ENCODE measurements around the gene HIP1R.
A peak's percentile ranks its signal among the peaks of the same experiment; 100 is the strongest.
"Not testable (repeated sequence)": the region's sequence is repeated elsewhere in the genome, so short reads cannot be mapped to it uniquely, and the experiment has no call there.

The HIP1R gene

GRCh38 chr12:122894193-122895121, 59.2 kb downstream of the HIP1R start:
- no peak for DNase-seq

GRCh38 chr12:122895320-122895703, 60.1 kb downstream of the HIP1R start:
- no peak for DNase-seq

GRCh38 chr12:122895704-122896636, 60.7 kb downstream of the HIP1R start, which contains the start of gene VPS37B:
VPS37B (minus strand) TSS chr12:122896124; CDS start chr12:122896062, 62 bp downstream.
- peak; percentile 8 for DNase-seq

GRCh38 chr12:122896662-122897061, 61.4 kb downstream of the HIP1R start:
- DNase-seq = no peak

- no peak for DNase-seq
These were observed 64.6 kb downstream of the HIP1R start for GRCh38 chr12:122899887-122900286.

GRCh38 chr12:122902854-122903692, 67.8 kb downstream of the HIP1R start:
- no peak for DNase-seq

- no peak for DNase-seq
These were observed 68.4 kb downstream of the HIP1R start for GRCh38 chr12:122903693-122904034.

- not testable (repeated sequence) for DNase-seq
These were observed 70.0 kb downstream of the HIP1R start for GRCh38 chr12:122905258-122905657.

- no peak for DNase-seq
These were observed 73.7 kb downstream of the HIP1R start for GRCh38 chr12:122908915-122909314.

- peak; percentile 59 for DNase-seq
These were observed 74.4 kb downstream of the HIP1R start for GRCh38 chr12:122909442-122910288.

Measured in NCI-H1694 treated with DMSO at 0.1 percent for 48 hours (cell line).